OCI-LY1 (cell line): ENCODE data around the gene CCDC33.

ENCODE experiments used
- EZH2 ChIP-seq: fragments of 200-600 bp; sonication (generic), shearing (Covaris generic); IDR thresholded peaks from 2 replicates; pipeline ENCODE4 v1.8.0; 2017; ENCODE audit warnings: borderline replicate concordance, mixed run types, mild to moderate bottlenecking, antibody characterized with exemption, low read length, moderate library complexity, mixed read lengths
- TF ChIP-seq, protein P1 (sequence below): fragments of 200-600 bp; sonication (generic), shearing (Covaris generic); IDR thresholded peaks from 2 replicates; pipeline ENCODE4 v1.5.1; 2017; ENCODE audit warnings: mild to moderate bottlenecking, antibody characterized with exemption, low read length, moderate library complexity, mixed read lengths

DNA sequence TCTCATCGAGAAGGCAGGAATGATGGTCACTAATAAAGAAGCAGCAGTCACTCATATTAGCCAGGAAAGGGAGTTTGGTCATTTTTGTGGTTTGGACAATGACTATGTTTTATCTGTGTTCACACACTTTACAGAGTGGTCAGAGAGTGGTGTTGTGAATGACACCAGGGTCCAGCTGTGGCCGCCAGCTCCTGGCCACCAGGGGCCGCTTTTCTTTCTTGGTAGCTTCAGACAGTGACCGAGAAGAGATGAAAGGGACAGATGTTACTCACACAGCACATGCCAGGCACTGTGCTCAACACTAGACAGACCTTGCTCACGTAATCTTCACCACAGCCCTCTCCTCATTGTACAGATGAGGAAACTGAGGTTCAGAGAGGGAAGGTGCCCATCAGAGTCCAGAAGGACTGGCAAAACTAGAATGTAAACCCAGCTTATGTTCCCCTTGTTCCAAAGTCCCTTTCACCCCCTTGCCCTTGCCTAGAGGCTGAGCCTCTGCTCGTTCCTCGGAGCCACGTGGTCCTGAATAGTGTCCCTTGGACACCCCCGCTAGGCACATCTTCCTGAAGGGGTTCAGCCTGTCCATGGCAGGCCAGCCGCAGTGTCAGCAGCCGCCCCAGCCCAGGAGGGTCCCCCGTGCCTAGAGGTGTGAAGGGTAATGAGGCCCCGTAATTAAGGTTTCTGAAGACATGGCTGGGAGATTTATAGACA, 75.8 kb downstream of the CCDC33 start:
- TF ChIP-seq, protein P1, sequence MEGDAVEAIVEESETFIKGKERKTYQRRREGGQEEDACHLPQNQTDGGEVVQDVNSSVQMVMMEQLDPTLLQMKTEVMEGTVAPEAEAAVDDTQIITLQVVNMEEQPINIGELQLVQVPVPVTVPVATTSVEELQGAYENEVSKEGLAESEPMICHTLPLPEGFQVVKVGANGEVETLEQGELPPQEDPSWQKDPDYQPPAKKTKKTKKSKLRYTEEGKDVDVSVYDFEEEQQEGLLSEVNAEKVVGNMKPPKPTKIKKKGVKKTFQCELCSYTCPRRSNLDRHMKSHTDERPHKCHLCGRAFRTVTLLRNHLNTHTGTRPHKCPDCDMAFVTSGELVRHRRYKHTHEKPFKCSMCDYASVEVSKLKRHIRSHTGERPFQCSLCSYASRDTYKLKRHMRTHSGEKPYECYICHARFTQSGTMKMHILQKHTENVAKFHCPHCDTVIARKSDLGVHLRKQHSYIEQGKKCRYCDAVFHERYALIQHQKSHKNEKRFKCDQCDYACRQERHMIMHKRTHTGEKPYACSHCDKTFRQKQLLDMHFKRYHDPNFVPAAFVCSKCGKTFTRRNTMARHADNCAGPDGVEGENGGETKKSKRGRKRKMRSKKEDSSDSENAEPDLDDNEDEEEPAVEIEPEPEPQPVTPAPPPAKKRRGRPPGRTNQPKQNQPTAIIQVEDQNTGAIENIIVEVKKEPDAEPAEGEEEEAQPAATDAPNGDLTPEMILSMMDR: peak; percentile 21; the same call in 1 of the 2 replicates
- TF ChIP-seq EZH2: no peak
